Measurements from ENCODE around the gene ZKSCAN5. TPM values are rescaled to one million over a fixed set of nuclear protein-coding genes. Genes with fewer than 3 reads are reported as not detected.
A peak's percentile ranks its signal among the peaks of the same experiment; 100 is the strongest.

The ZKSCAN5 gene
- total and polyA plus RNA-seq, 3 experiments from 2014 or later, result 5.0 to 8.4 (median 8.4) TPM

DNA sequence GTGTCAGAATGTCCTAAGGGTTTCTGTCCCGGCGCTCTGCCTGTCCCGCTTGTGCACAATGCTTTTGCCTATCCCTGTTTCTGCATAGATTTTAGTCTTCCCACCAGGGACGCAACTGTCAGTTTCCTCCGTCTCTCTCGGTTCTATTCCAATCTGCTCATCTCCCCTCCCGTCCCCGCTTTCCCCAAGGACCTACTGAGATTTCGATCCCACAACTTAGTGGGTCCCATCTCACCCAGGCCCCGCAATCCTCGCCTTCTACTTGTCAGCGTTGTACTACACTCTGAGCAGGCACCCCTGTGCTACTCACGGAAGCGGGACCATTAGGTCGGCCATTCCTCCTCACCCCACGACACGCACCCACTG lies 53.5 kb downstream of the ZKSCAN5 start:
- peak overlapping the region; percentile 93 to 100 (median 99) for H3K4me3 Mint-ChIP-seq
- Histone ChIP-seq H3K9me3 (ENCODE audit: low read length) (no peaks in the 10 kb centered on the region), H3K27me3 (ENCODE audit: insufficient read depth, low read length, poor library complexity, severe bottlenecking) (no peaks in the 10 kb centered on the region), H3K36me3 (ENCODE audit: insufficient read depth, low read length) (peaks cover 23% of the 10 kb centered on the region), H3K4me1 (ENCODE audit: insufficient read depth, low read length) (peaks cover 33% of the 10 kb centered on the region), H3K4me3 (ENCODE audit: low read length) (peak overlapping the region; percentile 86), H3K27ac (ENCODE audit: low read depth, low read length) (peak overlapping the region; percentile 98)
- H3K36me3 Mint-ChIP-seq, result peaks cover 0 to 75% (median 13%) of the 10 kb centered on the region in 3 donors
- peaks cover 0 to 1% (median 0%) of the 10 kb centered on the region in 5 donors for H3K9me3 Mint-ChIP-seq
- H3K27me3 Mint-ChIP-seq, result peaks cover 0 to 2% of the 10 kb centered on the region in 2 donors
- peaks cover 47 to 75% (median 54%) of the 10 kb centered on the region in 3 donors for H3K4me1 Mint-ChIP-seq
- ChIA-PET POLR2A (interaction anchor here (0.6 to 3.6 kb wide), 14 partner anchors 19 to 1587 kb away, joined by 3 to 34 read pairs (median 4); partner anchors contain the start of genes BUD31, PDAP1, TRIM4 and ZCWPW1), CTCF (interaction anchor here (0.9 to 2.6 kb wide), 5 partner anchors 23 to 67 kb away, joined by 3 to 7 read pairs (median 4); partner anchors contain the start of genes ZKSCAN5 and ZNF394)
- H3K27ac Mint-ChIP-seq, result peak overlapping the region; percentile 97 to 100 (median 99)
- DNase-seq, result no peak

GRCh38 chr7:99558306-99559174 lies 54.1 kb downstream of the ZKSCAN5 start, which contains the start of gene ZNF655:
ZNF655 (plus strand) TSS chr7:99558642; CDS start chr7:99560560, 1,918 bp downstream.
- H3K36me3 ChIP-seq (ENCODE audit: insufficient read depth, low read length), result peaks cover 27% of the 10 kb centered on the region
- H3K27ac Mint-ChIP-seq, result peak within 1 kb of the TSS; percentile 97 to 100 (median 99)
- no peaks in the 10 kb centered on the region for H3K9me3 ChIP-seq (ENCODE audit: low read length)
- peak; percentile 88 to 97 (median 95) for DNase-seq
- ChIA-PET CTCF (interaction anchor here (0.9 to 2.6 kb wide), 7 partner anchors 14 to 66 kb away, joined by 3 to 7 read pairs (median 4); partner anchors contain the start of genes ZKSCAN5 and ZNF394), POLR2A (interaction anchor here (0.5 to 3.6 kb wide), 18 partner anchors 19 to 1588 kb away, joined by 3 to 34 read pairs (median 4); partner anchors contain the start of genes BUD31, CPSF4, PDAP1 and PTCD1)
- peaks cover 0 to 75% (median 13%) of the 10 kb centered on the region in 3 donors for H3K36me3 Mint-ChIP-seq
- H3K4me1 Mint-ChIP-seq, result peaks cover 45 to 73% (median 53%) of the 10 kb centered on the region in 3 donors
- H3K27ac ChIP-seq (ENCODE audit: low read depth, low read length), result peak within 1 kb of the TSS; percentile 98
- H3K27me3 Mint-ChIP-seq, result peaks cover 0 to 2% of the 10 kb centered on the region in 2 donors
- H3K9me3 Mint-ChIP-seq, result peaks cover 0 to 1% (median 0%) of the 10 kb centered on the region in 5 donors
- H3K4me3 Mint-ChIP-seq, result peak within 1 kb of the TSS; percentile 93 to 100 (median 99)
- peak within 1 kb of the TSS; percentile 86 for H3K4me3 ChIP-seq (ENCODE audit: low read length)
- H3K27me3 ChIP-seq (ENCODE audit: insufficient read depth, low read length, poor library complexity, severe bottlenecking), result no peaks in the 10 kb centered on the region
- H3K4me1 ChIP-seq (ENCODE audit: insufficient read depth, low read length), result peaks cover 33% of the 10 kb centered on the region

GRCh38 chr7:99559175-99559915 lies 54.9 kb downstream of the ZKSCAN5 start:
- H3K27ac ChIP-seq (ENCODE audit: low read depth, low read length), result peak overlapping the region; percentile 98
- ChIA-PET CTCF (interaction anchor here (1.0 to 2.6 kb wide), 6 partner anchors 10 to 63 kb away, joined by 3 to 7 read pairs (median 4); partner anchors contain the start of genes ZKSCAN5 and ZNF394), POLR2A (interaction anchor here (0.5 to 3.6 kb wide), 11 partner anchors 18 to 503 kb away, joined by 4 to 34 read pairs (median 6); partner anchors contain the start of genes BUD31, CPSF4, PDAP1 and PTCD1)
- peaks cover 33% of the 10 kb centered on the region for H3K4me1 ChIP-seq (ENCODE audit: insufficient read depth, low read length)
- H3K4me1 Mint-ChIP-seq, result peaks cover 52 to 81% (median 61%) of the 10 kb centered on the region in 3 donors
- H3K4me3 Mint-ChIP-seq, result peak overlapping the region; percentile 93 to 100 (median 99)
- H3K27ac Mint-ChIP-seq, result peak overlapping the region; percentile 97 to 100 (median 99)
- H3K9me3 ChIP-seq (ENCODE audit: low read length), result no peaks in the 10 kb centered on the region
- H3K27me3 Mint-ChIP-seq, result peaks cover 0 to 2% of the 10 kb centered on the region in 2 donors
- peaks cover 0 to 1% (median 0%) of the 10 kb centered on the region in 5 donors for H3K9me3 Mint-ChIP-seq
- peaks cover 0 to 77% (median 20%) of the 10 kb centered on the region in 3 donors for H3K36me3 Mint-ChIP-seq
- peaks cover 35% of the 10 kb centered on the region for H3K36me3 ChIP-seq (ENCODE audit: insufficient read depth, low read length)
- H3K27me3 ChIP-seq (ENCODE audit: insufficient read depth, low read length, poor library complexity, severe bottlenecking), result no peaks in the 10 kb centered on the region
- peak in 1 of 5 donors; percentile 3 for DNase-seq
- H3K4me3 ChIP-seq (ENCODE audit: low read length), result peak overlapping the region; percentile 86

GRCh38 chr7:99560834-99561736 lies 56.6 kb downstream of the ZKSCAN5 start:
- Mint-ChIP-seq H3K4me3 (peak overlapping the region; percentile 48 to 100 (median 84)), H3K4me1 (peaks cover 53 to 79% (median 65%) of the 10 kb centered on the region in 3 donors), H3K36me3 (peaks cover 0 to 79% (median 27%) of the 10 kb centered on the region in 3 donors), H3K27ac (peak overlapping the region in 7 of 8 donors; percentile 59 to 99 (median 87)), H3K9me3 (peaks cover 0 to 1% (median 0%) of the 10 kb centered on the region in 5 donors), H3K27me3 (peaks cover 0 to 2% of the 10 kb centered on the region in 2 donors)
- Histone ChIP-seq H3K36me3 (ENCODE audit: insufficient read depth, low read length) (peaks cover 47% of the 10 kb centered on the region), H3K27ac (ENCODE audit: low read depth, low read length) (no peak overlapping the region), H3K4me1 (ENCODE audit: insufficient read depth, low read length) (peaks cover 31% of the 10 kb centered on the region), H3K9me3 (ENCODE audit: low read length) (no peaks in the 10 kb centered on the region), H3K27me3 (ENCODE audit: insufficient read depth, low read length, poor library complexity, severe bottlenecking) (no peaks in the 10 kb centered on the region), H3K4me3 (ENCODE audit: low read length) (no peak overlapping the region)
- ChIA-PET CTCF (interaction anchor here (2.0 kb wide), 1 partner anchor 37 kb away, joined by 6 read pairs; no protein-coding TSS in a partner anchor), POLR2A (interaction anchor here (0.6 kb wide), 1 partner anchor 63 kb away, joined by 3 read pairs; no protein-coding TSS in a partner anchor)
- DNase-seq, result no peak

DNA sequence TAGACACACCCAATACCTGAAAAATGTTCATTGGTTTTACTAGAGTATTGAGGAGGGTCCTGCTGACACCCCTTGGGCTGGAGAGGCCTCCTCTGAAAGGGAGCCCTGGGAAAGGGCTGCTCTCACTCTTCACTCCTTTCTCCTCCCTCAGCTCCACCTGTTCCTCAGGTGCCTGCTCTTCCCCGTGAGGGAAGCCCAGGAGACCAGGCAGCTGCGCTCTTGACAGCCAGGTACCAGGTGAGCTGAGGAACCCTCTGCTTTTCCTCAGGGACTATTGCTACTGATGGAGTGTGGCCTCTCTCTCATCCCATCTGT lies 57.2 kb downstream of the ZKSCAN5 start:
- Mint-ChIP-seq H3K36me3 (peaks cover 0 to 80% (median 29%) of the 10 kb centered on the region in 3 donors), H3K4me3 (peak overlapping the region in 1 of 7 donors; percentile 53), H3K27ac (peak overlapping the region in 4 of 8 donors; percentile 19 to 97 (median 87)), H3K27me3 (peaks cover 0 to 2% of the 10 kb centered on the region in 2 donors), H3K9me3 (peaks cover 0 to 1% (median 0%) of the 10 kb centered on the region in 5 donors), H3K4me1 (peaks cover 52 to 78% (median 64%) of the 10 kb centered on the region in 3 donors)
- POLR2A ChIA-PET, result no interaction called here
- DNase-seq, result no peak
- Histone ChIP-seq H3K9me3 (ENCODE audit: low read length) (no peaks in the 10 kb centered on the region), H3K36me3 (ENCODE audit: insufficient read depth, low read length) (peaks cover 52% of the 10 kb centered on the region), H3K27me3 (ENCODE audit: insufficient read depth, low read length, poor library complexity, severe bottlenecking) (no peaks in the 10 kb centered on the region), H3K27ac (ENCODE audit: low read depth, low read length) (no peak overlapping the region), H3K4me3 (ENCODE audit: low read length) (no peak overlapping the region), H3K4me1 (ENCODE audit: insufficient read depth, low read length) (peaks cover 27% of the 10 kb centered on the region)
- CTCF ChIA-PET, result no interaction called here

DNA sequence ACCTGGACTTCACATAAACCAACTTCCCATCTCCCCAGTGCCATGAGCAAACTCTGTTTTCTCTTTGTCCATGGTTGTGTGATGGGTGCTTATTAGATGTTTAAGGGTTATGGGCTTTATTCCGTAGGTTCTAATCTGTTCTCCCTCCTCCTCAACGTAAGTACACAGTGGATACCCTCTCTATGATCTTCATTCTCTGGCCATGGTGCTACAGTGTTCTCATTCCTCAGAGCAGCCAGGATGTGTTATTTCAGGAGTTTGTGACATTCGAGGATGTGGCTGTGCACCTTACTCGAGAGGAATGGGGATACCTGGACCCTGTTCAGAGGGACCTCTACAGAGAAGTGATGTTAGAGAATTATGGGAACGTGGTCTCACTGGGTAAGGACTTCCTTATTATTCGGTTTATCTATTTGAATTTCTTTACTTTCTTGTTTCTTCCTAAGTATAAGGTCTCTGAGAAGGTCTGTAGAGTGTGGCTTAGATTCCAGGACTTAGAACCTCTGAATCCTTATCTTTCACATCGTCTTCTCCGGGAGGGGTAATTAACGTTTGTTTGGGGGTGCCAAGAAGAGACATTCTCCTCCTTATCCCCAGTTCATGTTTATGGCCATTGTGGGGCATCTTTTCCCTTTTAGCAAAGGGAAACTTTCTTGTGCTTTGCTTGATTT lies 57.8 kb downstream of the ZKSCAN5 start:
- H3K27ac Mint-ChIP-seq, result peak overlapping the region in 5 of 8 donors; percentile 18 to 97 (median 58)
- peak overlapping the region in 2 of 7 donors; percentile 20 to 53 for H3K4me3 Mint-ChIP-seq
- no peaks in the 10 kb centered on the region for H3K9me3 ChIP-seq (ENCODE audit: low read length)
- ChIA-PET POLR2A (no interaction called here), CTCF (no interaction called here)
- no peak for DNase-seq
- peaks cover 0 to 2% of the 10 kb centered on the region in 2 donors for H3K27me3 Mint-ChIP-seq
- H3K27ac ChIP-seq (ENCODE audit: low read depth, low read length), result no peak overlapping the region
- H3K9me3 Mint-ChIP-seq, result peaks cover 0 to 1% (median 0%) of the 10 kb centered on the region in 5 donors
- H3K36me3 Mint-ChIP-seq, result peaks cover 0 to 76% (median 29%) of the 10 kb centered on the region in 3 donors
- H3K4me1 ChIP-seq (ENCODE audit: insufficient read depth, low read length), result peaks cover 21% of the 10 kb centered on the region
- peaks cover 49 to 73% (median 61%) of the 10 kb centered on the region in 3 donors for H3K4me1 Mint-ChIP-seq
- no peak overlapping the region for H3K4me3 ChIP-seq (ENCODE audit: low read length)
- peaks cover 52% of the 10 kb centered on the region for H3K36me3 ChIP-seq (ENCODE audit: insufficient read depth, low read length)
- H3K27me3 ChIP-seq (ENCODE audit: insufficient read depth, low read length, poor library complexity, severe bottlenecking), result no peaks in the 10 kb centered on the region

Data from CD8-positive, alpha-beta memory T cell (primary cell).